HT-29 (cell line): ENCODE data around the gene KRTAP5-6. TPM values are rescaled to one million over a fixed set of nuclear protein-coding genes. Genes with fewer than 3 reads are reported as not detected.

ENCODE experiments used
- DNase-seq: peaks from one replicate; pipeline ENCODE4 v3.0.0-alpha.2; 2015; ENCODE audit warnings: low spot score
- total RNA-seq: library from RNA; depleted of rRNA; stranded (reverse); fragments of >200 nt; shearing (Covaris generic); gene quantifications from 2 replicates; pipeline ENCODE4 v1.2.3, GENCODE V29; 2014

KRTAP5-6 gene
- total RNA-seq, 1 experiment from 2014 or later = not detected

DNA sequence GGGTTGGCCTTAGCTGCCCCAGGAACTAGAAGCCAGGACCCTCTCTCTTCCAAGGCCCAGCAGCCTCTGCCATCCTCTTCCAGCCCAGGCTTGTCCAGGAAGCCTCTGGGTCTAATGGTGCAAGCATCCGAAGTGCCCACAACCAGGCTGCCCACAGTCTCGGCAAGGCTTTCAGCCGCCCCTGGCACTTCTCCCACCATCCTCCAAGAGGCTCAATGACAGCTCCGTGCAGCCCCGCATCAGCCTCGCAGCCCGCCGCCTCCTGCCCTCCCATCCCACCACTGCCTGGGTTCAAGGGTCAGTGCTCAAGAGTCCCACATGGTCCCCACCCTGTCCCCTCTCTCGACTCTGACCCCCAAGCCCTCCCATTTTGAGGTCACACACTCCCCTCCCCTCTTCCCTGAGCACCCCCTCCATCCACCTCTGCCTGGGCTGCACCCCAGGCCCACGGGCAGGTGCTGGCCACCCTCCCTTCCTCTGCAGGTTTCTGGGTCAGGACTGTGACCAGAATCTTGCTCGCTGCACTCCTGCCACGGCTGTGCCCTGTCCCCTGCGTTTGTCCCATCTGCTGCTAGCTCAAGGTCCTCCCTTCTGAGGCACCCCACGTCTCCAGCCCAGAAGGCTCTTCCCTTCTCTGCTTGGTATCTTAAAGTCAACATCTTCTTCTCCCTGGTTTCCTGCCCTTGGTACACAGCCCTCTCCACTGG is 36.2 kb downstream of the KRTAP5-6 start:
- DNase-seq = no peak

- DNase-seq = no peak
Observed at GRCh38 chr11:1733716-1734640, 37.0 kb downstream of the KRTAP5-6 start.

DNA sequence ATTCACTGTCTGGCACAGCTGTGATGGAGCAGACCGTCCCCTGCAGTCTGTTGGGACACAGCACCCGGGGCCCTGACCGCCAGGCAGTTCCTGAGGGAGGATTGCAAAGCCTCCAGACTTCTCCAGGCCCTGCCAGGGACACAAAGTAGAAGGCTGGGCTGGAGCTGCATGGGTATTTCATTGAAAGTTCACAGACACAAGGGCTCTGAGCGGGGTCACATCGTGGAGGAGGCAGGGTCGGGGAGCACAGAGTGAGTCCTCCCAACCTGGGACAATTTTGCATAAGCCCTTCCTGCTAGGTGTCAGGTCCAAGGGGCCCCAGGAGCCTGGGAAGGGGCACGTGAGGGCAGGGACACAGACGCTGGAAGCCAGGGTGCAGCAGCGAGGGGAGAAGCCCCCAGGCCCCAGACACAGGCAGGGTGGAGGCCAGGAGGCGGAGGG is 37.7 kb downstream of the KRTAP5-6 start:
- no peak for DNase-seq

DNA sequence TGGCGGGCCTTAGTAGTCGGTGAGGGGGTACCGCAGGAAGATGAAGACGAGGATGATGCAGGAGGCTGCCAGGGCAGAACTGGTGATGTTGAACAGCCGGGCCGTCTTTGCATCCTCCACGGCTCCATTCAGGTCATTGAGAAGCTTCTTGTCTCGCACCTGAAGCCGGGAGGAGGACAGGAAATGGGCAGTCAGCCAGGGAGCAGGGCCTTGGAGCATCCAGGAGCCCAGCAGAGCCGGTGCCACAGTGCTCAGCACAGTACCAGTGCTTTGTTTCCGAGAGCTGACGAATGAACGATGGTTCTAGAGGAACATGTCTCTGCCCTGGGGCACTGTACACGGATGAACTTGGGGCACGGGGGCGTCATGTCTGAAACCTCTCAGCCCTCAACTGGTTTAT is 38.3 kb downstream of the KRTAP5-6 start:
- no peak for DNase-seq

DNA sequence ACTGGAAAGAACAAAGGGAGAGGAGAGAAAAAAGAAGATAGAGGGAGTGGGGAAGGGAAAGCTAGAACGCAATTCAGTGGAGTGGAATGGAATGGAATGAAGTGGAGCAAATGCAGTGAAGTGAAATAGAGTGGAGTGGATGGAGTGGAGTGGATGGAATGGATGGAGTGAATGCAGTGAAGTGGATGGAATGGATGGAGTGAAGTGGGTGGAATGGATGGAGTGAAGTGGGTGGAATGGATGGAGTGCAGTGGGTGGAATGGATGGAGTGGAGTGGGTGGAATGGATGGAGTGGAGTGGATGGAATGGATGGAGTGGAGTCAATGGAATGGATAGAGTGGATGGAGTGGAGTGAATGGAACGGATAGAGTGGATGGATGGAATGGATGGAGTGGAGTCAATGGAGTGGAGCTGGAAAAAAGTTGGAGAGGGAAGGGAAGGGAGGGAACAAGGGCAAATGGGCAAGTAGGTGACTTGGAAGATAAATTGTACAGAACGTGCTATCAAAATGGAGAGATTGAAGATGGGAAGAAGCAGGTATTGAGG is 39.5 kb downstream of the KRTAP5-6 start:
- DNase-seq = no peak

DNA sequence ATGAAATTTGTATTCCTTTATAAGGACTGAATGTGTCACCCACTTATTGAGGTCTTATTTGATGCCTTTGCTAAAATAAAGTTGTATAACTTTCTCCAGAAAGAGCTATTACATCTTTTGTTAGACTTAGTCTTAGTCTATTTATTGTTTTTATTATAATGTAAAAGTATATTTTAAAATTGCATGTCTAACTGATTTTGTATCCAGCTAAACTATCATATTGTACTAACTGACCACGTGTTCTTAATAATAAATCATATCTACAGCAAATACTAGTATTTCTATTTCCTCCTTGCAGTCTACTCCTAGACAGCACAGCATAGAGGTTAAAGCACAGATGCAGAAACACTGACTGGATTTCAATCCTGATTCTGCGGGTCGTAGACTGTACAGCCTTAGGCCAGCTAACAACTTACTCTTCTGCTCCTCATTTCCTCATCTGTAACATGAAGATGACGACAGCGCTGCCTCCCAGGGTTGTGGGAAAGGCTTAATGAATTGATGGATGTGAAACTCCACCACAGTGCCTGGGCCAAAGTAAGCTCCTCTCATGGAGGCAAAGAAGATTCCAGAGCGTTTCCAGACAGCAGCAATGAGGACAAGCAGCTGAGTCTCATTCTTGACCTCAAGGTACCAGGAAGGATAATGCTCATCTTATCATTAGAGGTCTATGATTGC is 40.2 kb downstream of the KRTAP5-6 start:
- no peak for DNase-seq

GRCh38 chr11:1738380-1738779 is 41.4 kb downstream of the KRTAP5-6 start:
- no peak for DNase-seq

GRCh38 chr11:1739576-1739975 is 42.6 kb downstream of the KRTAP5-6 start:
- DNase-seq = no peak

- no peak for DNase-seq
Observed at GRCh38 chr11:1740786-1741530, 44.0 kb downstream of the KRTAP5-6 start.

DNA sequence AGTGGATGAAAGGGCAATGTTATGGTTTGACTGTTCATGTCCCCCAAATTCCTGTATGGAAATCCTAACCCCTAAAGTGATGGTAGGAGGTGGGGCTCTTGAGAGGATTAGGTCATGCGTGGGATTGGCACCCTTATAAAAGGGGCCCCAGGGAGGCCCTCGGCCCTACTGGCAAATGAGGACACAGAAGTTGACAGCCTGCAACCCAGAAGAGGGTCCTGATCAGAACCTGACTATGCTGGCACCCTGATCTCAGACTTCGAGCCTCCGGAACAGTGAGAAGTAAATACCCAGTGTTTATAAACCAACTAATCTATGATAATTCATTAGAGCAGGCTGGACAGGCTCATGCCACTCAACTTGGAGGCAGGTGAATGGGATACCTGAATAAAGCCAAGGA is 44.7 kb downstream of the KRTAP5-6 start:
- DNase-seq = no peak

DNA sequence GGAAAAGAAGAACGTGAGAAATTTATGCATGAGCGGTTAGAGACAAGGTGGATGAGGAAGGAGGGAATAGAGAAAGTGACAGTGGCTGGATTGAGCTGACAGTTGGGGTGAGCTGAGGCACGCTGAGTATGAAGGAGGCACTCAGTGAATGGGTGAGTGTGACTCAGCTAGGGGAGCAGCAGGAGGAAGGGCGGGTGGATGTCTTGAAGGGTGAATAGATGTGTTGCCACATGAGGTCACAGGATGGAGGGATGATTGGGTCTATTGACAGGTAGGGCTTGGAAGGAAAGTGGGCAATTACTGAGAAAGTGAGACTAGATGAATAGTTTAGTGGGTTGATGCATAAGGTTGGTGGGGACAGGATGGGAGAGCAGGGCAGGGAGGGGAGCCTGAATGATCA is 45.4 kb downstream of the KRTAP5-6 start:
- DNase-seq = no peak

DNA sequence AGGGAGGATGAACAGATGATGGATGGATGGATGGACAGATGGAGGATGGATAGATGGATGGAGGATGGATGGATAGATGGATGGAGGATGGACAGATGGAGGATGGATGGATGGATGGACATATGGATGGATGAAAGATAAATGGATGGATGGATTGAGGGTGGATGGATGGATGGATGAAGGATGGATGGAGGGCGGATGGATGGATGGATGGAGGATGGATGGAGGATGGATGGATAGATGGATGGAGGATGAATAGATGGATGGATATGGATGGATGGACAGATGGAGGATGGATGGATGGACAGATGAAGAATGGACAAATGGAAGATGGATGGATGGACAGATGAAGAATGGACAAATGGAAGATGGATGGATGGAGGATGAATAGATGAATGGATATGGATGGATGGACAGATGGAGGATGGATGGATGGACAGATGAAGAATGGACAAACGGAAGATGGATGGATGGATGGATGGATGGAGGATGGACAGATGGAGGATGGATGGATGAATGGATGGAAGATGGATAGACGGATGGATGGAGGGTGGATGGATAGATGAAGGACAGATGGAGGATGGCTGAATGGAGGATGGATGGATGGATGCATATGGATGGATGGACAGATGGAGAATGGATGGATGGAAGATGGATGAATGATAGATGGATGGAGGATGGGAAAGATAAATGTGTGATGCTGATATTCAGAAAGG is 46.0 kb downstream of the KRTAP5-6 start:
- no peak for DNase-seq

GRCh38 chr11:1743585-1744136 is 46.7 kb downstream of the KRTAP5-6 start:
- no peak for DNase-seq

DNA sequence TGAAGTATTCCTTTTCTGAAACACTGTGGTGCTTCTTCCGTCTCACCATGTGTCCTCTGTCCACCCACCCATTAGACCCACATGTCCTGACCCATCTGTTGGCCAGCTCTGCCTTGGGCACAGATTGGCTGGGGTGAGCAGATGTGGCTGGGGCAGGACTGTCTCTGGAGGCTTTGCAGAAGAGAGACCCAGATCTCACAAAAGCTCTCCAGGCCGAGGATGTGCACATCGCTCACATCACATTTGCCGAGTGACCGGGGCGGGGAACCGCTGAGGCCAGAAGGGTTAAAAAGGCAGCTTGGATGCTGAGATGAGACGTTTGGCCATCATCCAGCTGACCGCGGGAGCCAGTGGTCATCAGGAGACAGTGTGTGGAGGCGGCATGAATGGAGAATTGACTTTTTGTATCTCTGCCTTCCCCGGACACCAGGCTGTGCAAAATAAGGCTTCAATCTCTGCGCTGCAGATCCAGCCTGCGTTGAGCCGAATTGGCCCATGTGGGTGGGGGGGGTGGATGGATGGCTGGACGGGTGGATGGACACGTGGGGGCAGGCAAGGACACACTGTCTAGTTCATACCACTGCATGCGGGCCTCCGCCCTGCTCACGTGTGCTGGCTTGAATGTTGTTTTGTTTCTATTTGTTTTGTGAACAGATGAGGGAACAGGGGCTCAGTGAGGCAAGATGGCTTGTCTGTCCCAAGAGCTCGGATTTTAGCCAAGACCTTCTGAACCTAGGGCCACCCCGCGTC is 47.3 kb downstream of the KRTAP5-6 start:
- DNase-seq = no peak

DNA sequence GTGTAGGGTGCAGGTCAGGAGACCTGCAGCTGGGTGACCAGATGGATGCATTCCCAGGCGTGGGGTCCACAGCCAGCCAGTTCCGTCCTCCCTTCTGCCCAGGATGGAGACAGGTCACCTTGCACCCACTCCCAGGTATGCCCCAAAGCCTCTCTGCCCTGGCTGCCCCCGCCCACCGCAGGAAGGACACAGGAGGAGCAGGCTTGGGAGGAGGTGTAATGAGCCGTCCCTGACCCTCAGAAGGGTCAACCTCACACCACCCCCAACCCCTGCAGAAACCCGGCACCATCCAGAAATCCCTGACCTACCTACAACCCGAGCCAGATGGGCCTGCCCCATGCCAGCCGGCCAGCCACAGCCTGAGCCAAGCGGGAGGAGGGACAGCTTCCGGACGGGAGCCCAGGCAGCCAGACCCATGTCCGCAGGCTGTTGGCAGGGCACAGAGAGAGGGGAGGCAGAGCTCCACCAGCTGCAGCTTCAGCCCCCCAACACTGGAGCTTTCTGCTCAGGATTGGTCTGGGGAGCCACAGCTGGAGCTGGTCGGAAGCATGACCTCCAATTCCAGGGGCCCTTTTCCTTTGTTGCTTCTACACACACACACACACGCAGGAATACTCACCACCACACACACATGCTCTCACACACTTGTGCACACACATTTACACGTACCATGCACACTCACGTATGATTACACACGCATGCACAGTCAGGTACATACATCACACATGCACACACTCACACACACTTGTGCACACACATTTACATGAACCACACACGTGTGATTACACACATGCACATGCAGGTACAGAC is 48.1 kb downstream of the KRTAP5-6 start:
- DNase-seq = no peak

- DNase-seq = no peak
Observed at GRCh38 chr11:1745701-1746320, 48.8 kb downstream of the KRTAP5-6 start.

DNA sequence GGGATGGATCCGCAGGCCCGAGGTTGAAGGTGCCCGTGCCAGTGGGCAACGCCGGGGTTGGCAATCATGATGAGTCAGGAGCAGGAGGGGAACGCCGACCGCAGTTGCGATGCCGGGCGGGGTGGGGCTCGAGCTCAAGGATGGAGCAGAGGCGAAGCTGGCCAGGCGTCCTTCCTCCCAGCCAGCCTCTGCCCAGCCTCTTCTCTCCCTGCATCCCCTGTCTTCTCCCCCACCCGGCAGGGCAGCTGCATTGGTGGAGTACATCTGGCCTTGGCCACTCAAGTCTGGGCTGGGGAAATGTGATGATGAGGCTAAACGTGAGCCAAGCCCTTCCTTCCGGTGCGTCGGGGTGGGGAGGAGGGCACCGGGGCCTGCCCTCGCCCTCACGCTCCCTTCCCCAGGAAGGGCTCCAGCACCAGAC is 49.5 kb downstream of the KRTAP5-6 start:
- DNase-seq = no peak
